ENCODE data around the gene ZNRF4.
A peak's percentile ranks its signal among the peaks of the same experiment; 100 is the strongest.
"Not testable (repeated sequence)": the region's sequence is repeated elsewhere in the genome, so short reads cannot be mapped to it uniquely, and the experiment has no call there.

Gene ZNRF4, protein sequence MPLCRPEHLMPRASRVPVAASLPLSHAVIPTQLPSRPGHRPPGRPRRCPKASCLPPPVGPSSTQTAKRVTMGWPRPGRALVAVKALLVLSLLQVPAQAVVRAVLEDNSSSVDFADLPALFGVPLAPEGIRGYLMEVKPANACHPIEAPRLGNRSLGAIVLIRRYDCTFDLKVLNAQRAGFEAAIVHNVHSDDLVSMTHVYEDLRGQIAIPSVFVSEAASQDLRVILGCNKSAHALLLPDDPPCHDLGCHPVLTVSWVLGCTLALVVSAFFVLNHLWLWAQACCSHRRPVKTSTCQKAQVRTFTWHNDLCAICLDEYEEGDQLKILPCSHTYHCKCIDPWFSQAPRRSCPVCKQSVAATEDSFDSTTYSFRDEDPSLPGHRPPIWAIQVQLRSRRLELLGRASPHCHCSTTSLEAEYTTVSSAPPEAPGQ

DNA sequence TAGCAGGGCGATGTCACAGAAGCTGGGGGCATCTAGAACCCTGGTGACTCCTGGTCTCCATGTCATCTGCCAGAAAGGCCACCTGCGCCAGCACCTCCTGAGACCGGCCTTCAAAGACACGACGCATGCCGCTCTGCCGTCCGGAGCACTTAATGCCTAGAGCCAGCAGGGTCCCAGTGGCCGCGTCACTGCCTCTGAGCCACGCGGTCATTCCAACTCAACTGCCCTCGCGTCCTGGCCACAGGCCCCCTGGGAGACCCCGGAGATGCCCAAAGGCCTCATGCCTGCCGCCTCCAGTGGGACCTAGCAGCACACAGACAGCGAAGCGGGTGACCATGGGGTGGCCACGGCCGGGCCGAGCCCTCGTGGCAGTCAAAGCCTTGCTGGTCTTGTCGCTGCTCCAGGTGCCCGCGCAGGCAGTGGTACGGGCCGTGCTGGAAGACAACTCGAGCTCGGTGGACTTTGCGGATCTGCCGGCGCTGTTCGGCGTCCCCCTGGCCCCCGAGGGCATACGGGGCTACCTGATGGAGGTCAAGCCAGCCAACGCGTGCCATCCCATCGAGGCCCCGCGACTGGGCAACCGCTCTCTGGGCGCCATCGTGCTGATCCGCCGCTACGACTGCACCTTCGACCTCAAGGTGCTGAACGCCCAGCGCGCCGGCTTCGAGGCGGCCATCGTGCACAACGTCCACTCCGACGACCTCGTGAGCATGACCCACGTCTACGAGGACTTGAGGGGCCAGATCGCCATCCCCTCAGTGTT is at the start of gene ZNRF4:
ZNRF4 (plus strand) TSS at position 51 of the 763 bp plus-strand sequence; CDS start at position 126, 75 bp downstream.
- DNase-seq: no peak

DNA sequence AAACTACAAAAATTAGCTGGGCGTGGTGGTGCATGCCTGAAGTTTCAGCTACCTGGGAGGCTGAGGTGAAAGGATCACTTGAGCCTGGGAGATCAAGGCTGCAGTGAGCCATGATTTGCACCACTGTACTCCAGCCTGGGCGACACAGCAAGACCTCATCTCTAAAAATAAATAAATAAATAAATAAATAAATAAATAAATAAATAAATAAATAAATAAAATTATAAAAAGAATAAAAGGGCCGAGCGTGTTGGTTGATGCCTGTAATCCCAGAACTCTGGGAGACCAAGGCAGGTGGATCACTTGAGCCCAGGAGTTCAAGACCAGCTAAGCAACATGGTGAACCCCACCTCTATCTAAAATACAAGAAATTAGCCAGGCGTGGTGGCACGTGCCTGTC is 49.0 kb upstream of the ZNRF4 start:
- not testable (repeated sequence) for DNase-seq

DNA sequence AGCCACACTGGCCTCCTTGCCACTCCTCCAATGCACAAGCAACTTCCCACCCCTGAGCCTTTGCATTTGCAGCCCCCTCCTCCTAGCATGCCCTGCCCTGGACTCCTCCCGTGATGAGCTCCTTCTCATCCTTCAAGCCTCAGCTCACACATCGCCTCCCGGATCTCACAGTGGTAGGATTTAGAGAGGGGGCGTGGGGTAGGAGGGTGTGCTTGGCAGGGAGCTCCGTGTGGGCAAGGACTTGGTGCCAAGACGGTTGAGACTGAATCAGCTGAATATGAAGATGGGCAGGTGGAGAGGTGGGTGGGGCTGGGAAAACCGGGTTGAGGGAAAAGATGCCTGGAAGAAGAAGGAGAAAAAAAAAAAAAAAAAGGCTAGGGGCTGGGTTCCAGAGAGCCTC is 48.4 kb upstream of the ZNRF4 start:
- no peak for DNase-seq

DNA sequence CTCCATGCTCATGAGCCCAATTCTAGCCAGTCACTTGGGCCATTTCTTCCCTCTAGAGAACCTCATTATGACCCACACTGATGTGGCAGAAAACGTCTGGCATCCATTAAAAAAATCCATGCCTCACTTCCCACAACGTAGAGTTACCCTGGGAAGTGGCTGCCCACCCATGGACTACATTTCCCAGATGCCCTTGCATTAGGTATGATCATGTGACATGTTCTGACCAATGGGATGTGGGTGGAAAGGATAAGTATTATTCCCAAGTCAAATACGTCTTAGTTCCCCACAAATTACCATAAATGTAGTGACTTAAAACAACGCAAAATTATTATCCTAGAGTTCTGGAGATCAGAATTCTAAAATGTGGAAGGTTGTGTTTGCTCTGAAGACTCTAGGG is 47.9 kb upstream of the ZNRF4 start:
- peak; percentile 63 to 65 for DNase-seq

DNA sequence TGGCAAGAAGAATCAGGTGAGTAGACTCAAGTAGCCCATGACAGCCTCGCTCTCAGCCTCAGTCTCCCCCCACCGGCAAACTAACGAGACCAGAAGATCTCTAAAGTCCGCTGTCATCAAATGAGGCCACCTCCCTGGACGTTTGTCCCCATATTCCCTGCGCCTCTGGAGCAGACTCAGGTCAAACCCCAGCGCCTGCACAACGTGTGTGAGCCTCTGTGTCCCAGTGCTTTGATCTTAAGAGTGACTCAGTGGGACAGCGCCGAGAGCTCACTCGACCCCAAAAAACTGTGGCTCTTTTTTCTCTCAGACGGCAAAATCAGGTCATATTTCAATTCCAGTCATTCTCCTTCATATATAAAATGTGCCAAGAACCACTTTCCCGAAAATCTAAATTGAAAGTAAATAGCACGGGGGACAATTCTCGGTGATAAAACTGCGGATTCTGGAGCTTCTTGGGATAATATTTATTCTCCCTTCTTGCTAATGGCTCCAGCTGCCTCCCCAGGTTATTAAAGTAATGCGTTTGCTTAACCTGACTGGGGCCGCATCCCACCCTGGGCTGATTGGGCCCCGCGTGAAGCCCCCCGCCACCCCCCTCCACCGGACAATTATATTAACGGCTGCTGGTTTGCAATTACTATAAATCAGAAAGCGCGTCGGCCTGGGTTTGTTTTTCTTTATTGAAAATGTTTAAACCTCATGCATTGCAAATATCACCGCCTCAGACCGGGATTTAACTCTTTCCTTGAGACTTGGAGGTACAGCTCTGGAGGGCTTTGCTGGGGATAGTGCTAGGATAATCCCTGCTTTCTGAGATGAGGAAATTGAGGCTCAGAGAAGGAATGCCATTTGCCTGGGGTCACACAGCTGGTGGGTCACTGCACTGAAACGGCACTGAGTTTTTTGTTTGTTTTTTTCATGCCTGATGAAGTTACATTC is 37.5 kb upstream of the ZNRF4 start:
- DNase-seq: no peak

DNA sequence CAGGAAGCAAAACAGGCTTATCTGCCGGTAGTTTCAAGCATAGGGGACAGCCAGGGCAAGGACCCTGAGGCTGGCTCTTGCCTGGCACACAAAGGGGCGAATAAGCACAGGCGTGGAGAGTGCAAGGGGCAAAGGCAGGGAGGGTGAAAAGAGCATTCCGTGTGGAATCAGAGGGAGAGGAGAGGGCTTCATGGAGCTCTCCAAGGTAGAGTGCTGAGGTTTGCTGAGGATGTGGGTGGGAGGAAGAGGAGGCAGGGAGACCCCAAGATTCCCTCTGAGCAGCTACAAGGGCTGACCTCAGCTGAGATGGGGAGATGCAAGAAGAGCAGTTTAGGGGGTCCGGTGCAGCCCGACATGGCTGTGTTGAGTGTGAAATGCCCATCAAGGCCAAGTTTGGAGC is 36.5 kb upstream of the ZNRF4 start:
- no peak for DNase-seq

DNA sequence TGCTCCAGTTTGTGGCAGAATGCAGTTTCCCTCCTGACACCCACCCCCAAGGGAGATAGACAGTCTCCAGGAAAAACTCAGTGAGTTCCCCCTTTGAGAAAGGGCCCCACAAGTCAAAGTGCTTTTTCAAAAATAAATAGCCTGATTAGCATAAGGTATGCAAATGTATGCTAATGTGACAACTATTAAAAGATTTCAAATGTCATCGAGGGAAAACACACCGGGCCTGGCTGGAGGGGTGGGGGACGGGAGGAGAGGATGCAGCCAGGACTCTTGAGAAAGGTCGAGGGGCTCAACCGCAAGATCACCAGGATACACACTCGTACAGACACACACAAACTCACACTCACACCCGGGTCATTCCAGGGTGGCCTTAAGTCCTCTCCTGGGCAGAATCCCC is 34.3 kb upstream of the ZNRF4 start:
- DNase-seq: no peak

DNA sequence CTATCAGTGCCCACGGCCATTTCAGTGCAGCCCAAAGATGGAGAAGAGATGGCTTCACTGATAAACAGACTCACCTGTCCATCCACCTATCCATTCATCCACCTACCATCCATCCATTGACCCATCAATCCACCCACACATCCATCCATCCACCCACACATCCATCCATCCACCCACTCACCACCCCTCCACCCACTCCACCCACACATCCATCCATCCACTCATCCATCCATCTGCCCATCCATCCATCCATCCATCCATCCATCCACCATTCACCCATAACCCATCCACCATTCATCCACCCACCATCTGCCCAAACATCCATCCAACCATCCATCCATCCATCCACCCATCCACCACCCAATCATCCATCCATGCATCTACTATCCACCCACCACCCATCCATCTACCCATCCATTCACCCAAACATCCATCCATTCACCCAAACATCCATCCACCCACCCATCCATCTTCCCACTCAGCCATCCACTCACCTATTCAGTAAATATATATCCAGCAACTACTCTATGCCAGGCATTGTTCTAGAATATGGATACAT is 31.6 kb upstream of the ZNRF4 start:
- DNase-seq: no peak

DNA sequence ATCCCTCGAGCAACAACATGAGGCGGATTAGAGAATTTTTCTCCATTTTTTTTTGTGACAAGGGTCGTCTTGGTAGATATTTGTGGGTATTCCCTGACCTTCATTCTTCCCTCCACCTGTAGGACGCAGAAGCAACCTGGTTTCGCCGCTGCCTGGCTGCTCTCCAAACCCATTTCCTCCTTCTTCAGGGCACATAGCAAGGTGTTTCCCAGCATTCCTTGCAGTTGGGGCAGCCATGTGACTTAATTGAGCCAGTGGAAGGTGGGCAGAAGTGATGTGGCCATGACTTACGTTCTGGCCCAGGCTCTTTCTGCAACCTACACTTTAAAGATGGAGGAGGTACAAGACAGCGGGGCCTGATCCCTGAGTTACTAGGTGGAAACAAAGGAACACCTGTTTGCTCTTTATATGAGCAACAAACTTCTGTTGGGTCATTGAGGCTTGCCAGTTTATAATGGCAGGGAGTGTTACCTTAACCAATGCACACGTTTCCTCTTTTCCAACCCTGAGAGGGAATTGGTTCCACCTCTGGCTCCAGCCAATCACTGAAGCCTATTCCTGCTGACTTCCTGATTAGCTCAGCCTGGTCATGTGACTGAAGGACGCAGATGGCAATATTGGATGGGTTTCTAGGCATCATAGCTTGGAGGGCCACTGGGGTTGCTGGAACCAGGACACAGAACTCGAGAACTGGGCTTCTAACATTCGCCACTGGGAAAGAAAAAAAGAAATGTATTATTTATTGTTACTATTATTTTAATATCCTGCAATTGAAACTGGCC is 30.8 kb upstream of the ZNRF4 start:
- DNase-seq: peak; percentile 41 to 65

DNA sequence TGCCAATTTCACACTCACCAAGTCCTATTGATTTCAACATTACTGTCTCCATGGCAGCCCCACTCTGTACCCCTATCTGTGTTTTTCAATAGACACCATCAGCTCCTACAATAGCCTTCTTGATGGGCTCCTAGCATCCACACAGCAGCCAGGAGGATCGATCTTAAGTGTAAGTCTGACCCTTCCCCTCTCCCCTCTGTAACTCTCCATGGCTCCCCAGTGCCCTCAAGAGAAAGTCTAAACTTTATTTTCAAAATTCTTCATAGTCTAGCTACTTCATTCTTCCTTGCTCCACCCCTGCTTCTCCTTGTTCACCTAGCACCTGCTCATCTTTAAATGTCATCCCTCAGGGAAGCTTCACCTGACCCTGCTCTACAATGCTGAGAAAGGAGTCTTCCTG is 30.0 kb upstream of the ZNRF4 start:
- no peak for DNase-seq

DNA sequence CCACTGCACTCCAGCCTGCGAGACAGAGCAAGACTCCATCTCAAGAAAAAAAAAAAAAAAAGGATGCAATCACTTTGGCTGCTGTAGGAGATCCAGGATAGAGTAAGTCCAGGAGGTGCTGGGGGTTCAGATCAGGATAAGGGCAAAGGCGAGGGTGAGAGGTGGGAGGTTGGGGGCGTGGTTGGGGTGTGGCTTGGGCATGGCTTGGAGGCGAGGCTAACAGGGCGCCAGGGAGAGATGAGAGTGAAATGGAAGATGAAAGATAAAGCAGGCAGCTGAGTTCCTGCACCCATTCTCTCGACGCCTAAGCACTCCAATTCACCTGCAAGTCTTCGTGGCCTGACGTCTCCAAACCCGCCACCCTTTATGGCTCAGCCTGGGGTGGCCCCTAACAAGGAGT is 25.0 kb upstream of the ZNRF4 start:
- DNase-seq: no peak

DNA sequence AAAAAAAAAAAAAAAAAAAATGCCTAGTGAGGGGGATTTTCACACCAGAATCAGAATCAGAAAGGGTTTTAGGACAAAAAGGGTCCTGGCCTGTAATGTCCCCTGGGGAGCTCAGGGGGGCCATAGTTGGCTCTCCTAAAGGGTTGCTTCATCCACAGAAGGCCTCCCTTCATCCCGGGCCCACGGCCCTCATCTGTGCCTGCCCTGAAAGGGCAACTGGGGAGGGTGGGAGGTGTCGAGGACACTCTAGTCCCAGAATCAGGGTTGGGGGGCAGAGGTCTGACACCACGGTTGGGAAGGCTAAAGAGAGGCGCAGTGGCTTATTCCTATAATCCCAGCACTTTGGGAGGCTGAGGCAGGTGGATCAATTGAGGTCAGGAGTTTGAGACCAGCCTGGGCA is 22.5 kb upstream of the ZNRF4 start:
- no peak for DNase-seq

DNA sequence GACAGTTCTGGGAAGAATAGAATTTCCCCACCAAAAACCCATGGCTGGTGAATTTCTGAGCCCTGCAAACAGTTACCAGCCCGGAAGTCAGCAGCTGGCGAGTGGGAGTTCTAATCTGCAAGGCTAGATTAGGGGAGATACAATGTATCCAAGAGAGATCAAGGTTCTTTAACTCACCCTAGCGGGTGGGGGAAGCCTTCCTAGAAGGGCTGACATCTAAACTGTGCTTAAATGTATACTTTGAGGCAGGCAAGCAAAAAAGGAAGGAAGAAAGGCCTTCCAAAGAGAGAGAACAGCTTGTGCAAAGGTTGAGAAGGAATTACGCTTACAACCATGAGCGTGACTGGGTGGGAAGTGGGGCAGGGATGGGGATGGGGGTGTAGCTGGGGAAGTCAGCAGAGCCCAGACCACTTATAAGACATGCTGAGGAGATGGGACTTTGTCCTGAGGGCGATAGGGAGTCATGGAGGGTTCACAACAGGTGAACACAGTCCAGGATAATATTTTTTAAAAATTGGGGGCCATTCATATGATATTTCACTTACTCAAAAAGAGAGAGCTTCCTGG is 20.8 kb upstream of the ZNRF4 start:
- DNase-seq: peak in 1 of 2 experiments; percentile 17

DNA sequence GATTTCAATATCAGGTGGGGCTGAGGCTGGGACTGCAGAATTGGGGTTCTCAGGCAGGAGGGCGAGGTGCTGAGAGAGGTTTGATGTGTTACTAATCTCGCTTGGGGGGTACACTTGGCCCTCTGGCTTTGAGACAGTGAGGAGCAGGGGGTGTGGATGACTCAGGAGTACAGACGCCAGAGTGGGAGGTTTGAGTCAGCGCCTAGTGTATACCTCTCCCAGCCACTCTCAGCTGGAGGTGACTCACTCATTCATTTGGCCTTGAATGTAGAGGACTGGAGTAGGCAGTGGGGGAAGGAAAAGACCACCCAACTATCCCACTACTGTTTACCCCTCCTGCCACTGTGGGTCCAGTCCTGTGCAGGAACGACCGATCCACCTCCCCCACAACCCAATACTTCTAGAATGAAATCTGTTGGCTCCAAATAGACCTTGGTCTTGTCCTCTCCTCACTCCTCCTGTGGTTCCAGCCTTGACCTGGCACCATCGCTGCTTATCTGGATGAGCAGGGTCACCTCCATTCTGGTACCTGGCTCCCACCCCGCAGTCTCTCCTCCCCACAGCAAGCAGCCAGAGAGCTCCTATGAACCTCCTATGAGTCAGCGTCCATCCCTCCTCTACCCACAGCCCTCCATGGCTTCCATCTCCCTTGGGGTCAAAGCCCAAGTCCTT is 20.1 kb upstream of the ZNRF4 start:
- DNase-seq: no peak

DNA sequence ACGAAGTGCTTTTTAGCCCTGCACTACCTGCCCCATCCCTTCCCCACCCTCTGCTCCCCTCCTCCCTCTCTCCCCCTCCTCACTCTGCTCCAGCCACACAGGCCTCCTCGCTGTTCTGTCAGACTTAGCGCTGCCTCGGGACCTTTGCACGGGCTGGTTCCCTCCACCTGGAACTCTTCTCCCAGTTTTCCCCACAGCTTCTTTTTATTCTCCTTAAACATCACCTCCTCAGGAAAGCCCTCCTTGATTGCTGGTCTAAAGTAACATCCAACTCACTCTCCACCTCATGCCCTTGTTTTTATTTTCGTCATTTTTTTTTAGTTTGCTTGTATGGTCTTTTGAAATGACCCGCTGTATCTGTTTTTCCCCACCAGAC is 19.6 kb upstream of the ZNRF4 start:
- DNase-seq: no peak

DNA sequence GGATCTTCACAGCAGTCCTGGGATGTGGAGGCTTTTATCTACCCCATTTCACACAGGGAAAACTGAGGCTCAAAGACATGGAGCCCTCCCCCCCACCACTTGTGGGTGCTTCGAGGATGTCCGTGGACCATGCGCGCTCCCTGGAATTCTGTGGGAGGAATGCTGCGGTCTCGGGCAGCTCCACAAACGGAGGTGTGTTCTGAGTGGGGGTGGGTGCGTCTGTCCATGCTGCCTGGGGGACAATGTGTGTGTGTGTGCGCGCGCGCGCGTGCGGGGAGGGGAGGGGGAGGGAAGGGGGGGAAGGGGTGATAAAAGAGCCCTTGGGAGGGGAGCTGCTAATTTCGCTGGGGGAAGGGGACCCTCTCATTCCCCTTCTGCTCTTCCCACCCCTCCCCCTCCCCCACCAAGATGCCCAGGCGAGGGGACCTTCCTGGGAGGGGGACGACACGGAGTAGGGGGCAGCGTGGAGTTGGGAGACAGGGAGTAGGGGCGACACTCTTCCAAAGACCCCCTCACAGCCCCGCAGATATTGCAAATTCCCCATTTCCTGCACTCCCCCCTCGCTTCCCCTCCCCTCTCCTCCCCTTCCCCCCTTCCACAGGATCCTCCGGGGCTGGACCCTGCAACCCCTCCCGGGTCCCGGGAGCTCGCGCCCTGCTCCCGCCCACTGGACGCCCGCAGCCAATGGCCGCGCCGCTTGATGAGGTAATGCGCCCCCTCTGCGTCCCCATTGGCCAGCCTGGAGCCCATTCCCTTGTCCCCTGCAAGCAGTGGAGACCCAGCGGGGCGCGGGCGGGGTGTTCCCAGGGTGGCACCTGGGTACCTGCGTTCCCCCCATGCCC is 18.9 kb upstream of the ZNRF4 start:
- DNase-seq: peak; percentile 95

DNA sequence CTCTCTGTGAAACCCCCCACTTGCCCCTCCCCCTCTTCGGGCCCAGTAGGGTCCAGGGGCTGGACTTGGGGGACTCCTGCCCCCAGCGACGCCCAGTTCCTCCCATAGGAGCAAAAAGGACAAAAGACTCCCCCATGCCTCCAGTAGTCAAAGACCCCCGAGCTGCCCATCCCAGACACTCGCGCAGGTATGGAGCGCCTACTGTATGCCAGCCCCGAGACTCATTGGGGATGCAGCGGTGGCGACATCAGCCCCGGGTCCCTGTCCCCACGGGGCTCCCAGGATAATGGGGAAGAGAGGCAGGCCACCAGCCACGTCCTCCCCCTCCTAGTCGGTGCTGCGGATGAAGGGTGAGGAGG is 18.3 kb upstream of the ZNRF4 start:
- no peak for DNase-seq

DNA sequence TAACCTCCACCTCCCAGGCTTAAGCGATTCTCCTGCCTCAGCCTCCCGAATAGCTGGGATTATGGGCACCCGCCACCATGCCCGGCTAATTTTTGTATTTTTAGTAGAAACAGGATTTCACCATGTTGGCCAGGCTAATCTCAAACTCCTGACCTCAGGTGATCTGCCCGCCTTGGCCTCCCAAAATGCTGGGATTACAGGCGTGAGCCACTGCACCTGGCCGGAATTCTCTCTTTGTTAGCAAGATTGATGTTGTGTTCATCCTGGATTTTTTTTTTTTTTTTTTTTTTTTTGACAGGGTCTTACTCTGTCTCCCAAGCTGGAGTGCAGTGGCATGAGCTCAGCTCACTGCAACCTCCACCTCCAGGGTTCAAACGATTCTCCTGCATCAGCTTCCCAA is 16.5 kb upstream of the ZNRF4 start:
- DNase-seq: not testable (repeated sequence)

DNA sequence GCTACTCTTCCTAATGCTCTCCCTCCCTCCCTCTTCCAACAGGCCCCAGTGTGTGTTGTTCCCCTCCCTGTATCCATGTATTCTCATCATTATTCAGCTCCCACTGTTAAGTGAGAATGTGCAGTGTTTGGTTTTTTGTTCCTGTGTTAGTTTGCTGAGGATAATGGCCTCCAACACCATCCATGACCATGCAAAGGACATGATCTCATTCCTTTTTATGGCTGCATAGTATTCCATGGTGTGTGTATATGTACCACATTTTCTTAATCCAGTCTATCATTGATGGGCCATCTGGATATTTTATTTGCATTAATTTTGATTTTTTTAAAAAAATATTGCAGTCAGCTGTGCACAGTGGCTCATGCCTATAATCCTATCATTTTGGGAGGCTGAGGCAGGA is 15.8 kb upstream of the ZNRF4 start:
- DNase-seq: no peak

DNA sequence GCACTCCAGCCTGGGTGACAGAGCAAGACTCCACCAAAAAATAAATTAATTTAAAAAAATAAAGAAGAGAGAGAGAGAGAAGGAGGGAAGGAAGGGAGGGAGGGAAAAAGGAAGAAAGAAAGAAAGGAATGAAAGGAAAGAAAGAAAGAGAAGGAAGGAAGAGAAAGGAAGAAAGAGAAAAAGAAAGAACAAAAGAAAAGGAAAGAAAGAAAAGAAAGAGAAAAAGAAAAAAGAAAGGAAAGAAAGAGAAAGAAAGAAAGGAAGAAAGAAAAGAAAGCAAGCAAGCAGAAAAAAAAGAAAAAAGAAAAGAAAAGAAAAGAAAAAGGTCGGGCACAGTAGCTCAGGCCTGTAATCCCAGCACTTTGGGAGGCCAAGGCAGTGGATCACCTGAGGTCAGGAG is 14.9 kb upstream of the ZNRF4 start:
- no peak for DNase-seq
